Mononuclear cell (primary cell): ENCODE data around the gene DYNLRB2. TPM values are rescaled to one million over a fixed set of nuclear protein-coding genes. Genes with fewer than 3 reads are reported as not detected.

ENCODE experiments used
- H3K27me3 ChIP-seq: 2 replicates; pipeline ENCODE4 v1.6.0; 2011; ENCODE audit warnings: low read length, control low read depth; ENCODE audit not compliant: insufficient read depth
- H3K4me1 ChIP-seq: 2 replicates; pipeline ENCODE4 v1.5.1; 2011; ENCODE audit warnings: mild to moderate bottlenecking, low read length, control low read depth; ENCODE audit not compliant: insufficient read depth
- H3K4me3 ChIP-seq: 2 replicates; pipeline ENCODE4 v1.5.1; 2011; ENCODE audit warnings: mild to moderate bottlenecking, low read length, moderate library complexity
- H3K9me3 ChIP-seq: 2 replicates; pipeline ENCODE4 v1.5.1; 2011; ENCODE audit warnings: low read depth, mild to moderate bottlenecking, control low read depth, low read length
- total RNA-seq: library from RNA; depleted of rRNA; stranded (reverse); fragments of >200 nt; gene quantifications from one replicate; pipeline ENCODE4 v1.2.3, GENCODE V29; 2012

The DYNLRB2 gene
- total RNA-seq, 1 donor: not detected

DNA sequence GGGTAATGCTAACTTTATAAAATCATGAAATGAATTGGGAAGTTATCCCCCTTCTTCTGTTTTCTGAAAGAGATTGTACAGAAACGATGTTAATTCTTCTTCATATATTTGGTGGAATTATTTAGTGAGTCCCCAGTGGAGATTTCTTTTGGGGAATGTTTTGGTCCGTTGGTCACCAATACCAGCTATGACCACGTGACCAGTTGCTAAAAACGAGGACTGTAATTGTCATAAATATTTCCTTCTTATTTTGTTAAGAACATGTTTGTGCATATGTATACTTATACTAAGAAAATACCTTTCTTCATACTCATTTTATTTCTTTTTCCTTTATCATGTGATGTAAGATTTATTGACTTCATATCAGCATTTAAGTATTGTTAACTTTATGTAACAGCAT, 10.3 kb upstream of the DYNLRB2 start:
- H3K4me1 ChIP-seq: no peaks in the 10 kb centered on the region
- H3K4me3 ChIP-seq: no peak overlapping the region
- H3K27me3 ChIP-seq: peaks cover 8% of the 10 kb centered on the region
- H3K9me3 ChIP-seq: no peaks in the 10 kb centered on the region

GRCh38 chr16:80536238-80536637, 4.6 kb upstream of the DYNLRB2 start:
- Histone ChIP-seq H3K9me3 (no peaks in the 10 kb centered on the region), H3K27me3 (peaks cover 6% of the 10 kb centered on the region), H3K4me1 (peaks cover 9% of the 10 kb centered on the region), H3K4me3 (no peak overlapping the region)

- no peaks in the 10 kb centered on the region for H3K27me3 ChIP-seq
- peak overlapping the region; percentile 67 for H3K4me3 ChIP-seq
- H3K9me3 ChIP-seq: no peaks in the 10 kb centered on the region
- H3K4me1 ChIP-seq: peaks cover 10% of the 10 kb centered on the region
Measured at GRCh38 chr16:80541306-80541694, 507 bp downstream of the DYNLRB2 start.

GRCh38 chr16:80543162-80543561, 2.4 kb downstream of the DYNLRB2 start:
- H3K9me3 ChIP-seq: no peaks in the 10 kb centered on the region
- H3K27me3 ChIP-seq: no peaks in the 10 kb centered on the region
- peaks cover 10% of the 10 kb centered on the region for H3K4me1 ChIP-seq
- H3K4me3 ChIP-seq: no peak overlapping the region

DNA sequence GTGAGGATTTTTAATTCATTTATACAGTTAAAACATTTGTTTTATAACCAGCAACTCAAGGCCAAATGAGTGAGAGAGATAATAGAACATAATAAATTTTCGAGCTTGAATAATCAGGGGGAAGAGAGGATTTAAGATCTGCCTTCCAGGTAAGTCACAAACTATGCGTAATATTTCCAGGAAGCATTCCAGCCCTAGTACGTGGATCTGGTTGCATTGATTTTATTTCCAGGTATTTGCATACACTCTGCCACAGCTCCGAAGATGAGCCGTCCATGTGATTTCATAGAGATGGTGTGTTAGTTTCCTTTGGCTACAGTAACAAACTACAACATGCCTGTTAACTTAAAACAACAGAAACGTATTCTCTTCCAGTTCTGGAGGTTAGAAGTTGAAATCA, 3.5 kb downstream of the DYNLRB2 start:
- Histone ChIP-seq H3K4me1 (peaks cover 10% of the 10 kb centered on the region), H3K27me3 (no peaks in the 10 kb centered on the region)

GRCh38 chr16:80546249-80546648, 5.5 kb downstream of the DYNLRB2 start:
- H3K4me3 ChIP-seq: no peak overlapping the region
- H3K4me1 ChIP-seq: peaks cover 1% of the 10 kb centered on the region

More for the DNA sequence above, 3.5 kb downstream of the DYNLRB2 start:
- Histone ChIP-seq H3K9me3 (no peaks in the 10 kb centered on the region), H3K4me3 (no peak overlapping the region)

GRCh38 chr16:80547145-80547544, 6.4 kb downstream of the DYNLRB2 start:
- Histone ChIP-seq H3K27me3 (no peaks in the 10 kb centered on the region), H3K4me1 (no peaks in the 10 kb centered on the region), H3K4me3 (no peak overlapping the region), H3K9me3 (no peaks in the 10 kb centered on the region)

More at GRCh38 chr16:80546249-80546648, 5.5 kb downstream of the DYNLRB2 start:
- Histone ChIP-seq H3K27me3 (no peaks in the 10 kb centered on the region), H3K9me3 (no peaks in the 10 kb centered on the region)

DNA sequence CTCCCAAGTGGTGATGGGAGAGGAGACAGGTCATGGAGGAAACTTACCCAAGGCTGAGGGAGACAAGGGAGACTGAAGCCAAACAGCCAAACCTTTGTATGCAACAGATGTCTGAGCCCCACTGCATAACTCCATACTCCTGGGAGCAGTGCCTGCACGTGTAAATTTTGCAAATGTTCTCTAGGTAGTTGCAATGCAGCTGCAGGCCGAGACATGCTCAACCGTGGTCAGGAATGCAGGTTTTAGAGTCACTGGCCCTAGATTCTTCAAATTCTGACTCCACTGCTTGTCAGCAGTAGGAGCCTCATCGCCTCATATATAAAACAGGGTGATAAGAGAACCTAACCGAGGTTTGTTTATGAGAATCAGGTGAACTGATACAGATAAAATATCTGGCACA, 11.5 kb downstream of the DYNLRB2 start:
- H3K9me3 ChIP-seq: no peaks in the 10 kb centered on the region

GRCh38 chr16:80554033-80554432, 13.2 kb downstream of the DYNLRB2 start:
- Histone ChIP-seq H3K9me3 (no peaks in the 10 kb centered on the region), H3K27me3 (no peaks in the 10 kb centered on the region), H3K4me1 (peaks cover 12% of the 10 kb centered on the region), H3K4me3 (no peak overlapping the region)

More for the DNA sequence above, 11.5 kb downstream of the DYNLRB2 start:
- peaks cover 12% of the 10 kb centered on the region for H3K4me1 ChIP-seq
- no peak overlapping the region for H3K4me3 ChIP-seq
- no peaks in the 10 kb centered on the region for H3K27me3 ChIP-seq

DNA sequence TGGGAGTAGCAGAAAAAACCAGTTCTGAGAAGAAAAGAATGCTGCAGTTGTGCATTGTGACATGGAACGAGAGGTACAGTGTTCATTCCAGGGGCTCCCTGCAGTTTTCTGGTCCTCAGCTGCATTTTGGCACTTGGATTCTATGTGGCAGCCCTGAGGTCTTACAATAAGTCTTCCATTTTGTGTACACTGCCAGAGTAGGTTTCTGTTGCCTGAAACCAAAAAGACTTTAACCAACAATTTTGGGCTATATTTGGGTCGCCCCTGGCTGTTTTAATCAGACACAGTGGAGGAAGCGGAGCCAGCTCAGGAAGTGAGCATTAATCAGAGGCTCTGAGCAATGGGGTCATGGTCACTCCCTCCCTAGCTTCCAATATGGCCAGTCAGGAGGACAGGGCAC, 15.7 kb downstream of the DYNLRB2 start:
- no peaks in the 10 kb centered on the region for H3K27me3 ChIP-seq
- H3K4me1 ChIP-seq: peaks cover 12% of the 10 kb centered on the region
- H3K4me3 ChIP-seq: no peak overlapping the region
- no peaks in the 10 kb centered on the region for H3K9me3 ChIP-seq

- Histone ChIP-seq H3K9me3 (no peaks in the 10 kb centered on the region), H3K4me1 (peaks cover 12% of the 10 kb centered on the region), H3K27me3 (no peaks in the 10 kb centered on the region), H3K4me3 (no peak overlapping the region)
Measured at GRCh38 chr16:80557037-80557436, 16.2 kb downstream of the DYNLRB2 start.

DNA sequence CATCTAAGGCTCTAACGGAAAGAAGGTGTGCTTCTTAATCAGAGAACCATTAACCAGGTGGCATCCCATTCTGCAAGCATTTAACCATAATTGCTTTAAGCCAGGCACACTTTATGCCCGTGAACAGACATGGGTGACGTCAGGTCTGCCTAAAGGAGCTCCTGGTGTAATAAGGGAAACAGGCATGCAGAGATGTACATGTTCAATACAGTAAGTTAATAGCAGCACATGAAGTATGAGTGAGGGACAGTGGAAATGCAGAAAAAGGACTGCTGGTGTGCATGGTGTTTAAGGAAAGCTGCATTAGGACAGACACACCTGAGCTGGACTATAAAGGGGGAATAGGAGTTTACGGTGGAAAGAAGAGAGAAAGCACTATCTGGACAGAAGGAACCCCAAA, 18.6 kb downstream of the DYNLRB2 start:
- Histone ChIP-seq H3K4me3 (no peak overlapping the region), H3K27me3 (no peaks in the 10 kb centered on the region)

GRCh38 chr16:80563066-80563465, 22.3 kb downstream of the DYNLRB2 start:
- Histone ChIP-seq H3K27me3 (no peaks in the 10 kb centered on the region), H3K4me3 (no peak overlapping the region), H3K9me3 (no peaks in the 10 kb centered on the region), H3K4me1 (peaks cover 9% of the 10 kb centered on the region)

More for the DNA sequence above, 18.6 kb downstream of the DYNLRB2 start:
- Histone ChIP-seq H3K4me1 (peaks cover 7% of the 10 kb centered on the region), H3K9me3 (no peaks in the 10 kb centered on the region)

DNA sequence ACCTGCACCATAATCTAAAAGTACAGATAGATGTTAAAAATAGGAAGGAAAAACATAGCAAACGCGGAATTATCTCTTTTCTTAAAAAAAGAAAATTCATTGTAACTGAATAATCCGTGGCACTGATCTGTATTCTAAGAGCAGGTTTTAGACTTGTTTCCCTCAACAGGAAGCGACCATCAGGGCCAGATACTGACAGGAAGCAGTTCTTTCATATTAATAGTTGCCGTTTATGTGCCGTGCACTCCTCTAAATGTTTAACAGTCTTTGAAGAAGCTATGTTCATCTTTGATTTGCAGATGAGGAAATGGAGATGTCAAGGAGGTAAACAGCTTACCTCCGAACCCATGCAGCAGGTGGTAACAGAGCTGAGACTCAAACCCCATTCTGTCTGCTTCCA, 23.6 kb downstream of the DYNLRB2 start:
- Histone ChIP-seq H3K27me3 (no peaks in the 10 kb centered on the region), H3K4me1 (peaks cover 16% of the 10 kb centered on the region), H3K9me3 (no peaks in the 10 kb centered on the region), H3K4me3 (no peak overlapping the region)

GRCh38 chr16:80569440-80570105, 28.8 kb downstream of the DYNLRB2 start:
- H3K4me3 ChIP-seq: no peak overlapping the region
- no peaks in the 10 kb centered on the region for H3K27me3 ChIP-seq
- H3K4me1 ChIP-seq: peaks cover 12% of the 10 kb centered on the region
- no peaks in the 10 kb centered on the region for H3K9me3 ChIP-seq

DNA sequence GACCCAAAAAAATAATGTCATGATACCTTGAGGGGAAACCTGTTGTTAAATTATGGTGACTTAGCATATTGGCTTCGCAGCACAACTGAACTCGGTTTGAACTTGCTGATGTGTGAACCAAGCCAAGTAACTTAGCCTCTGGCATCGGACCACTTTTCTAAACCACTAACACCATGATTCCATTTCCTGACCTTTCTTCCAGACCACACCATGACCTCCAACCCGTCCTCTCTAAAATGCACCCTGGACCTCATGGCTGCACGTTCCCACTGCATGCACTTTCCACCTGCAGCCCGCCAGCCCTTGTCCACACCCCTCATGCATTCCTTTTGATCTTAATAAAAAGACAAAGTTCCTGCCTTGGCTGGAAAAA, 29.3 kb downstream of the DYNLRB2 start:
- Histone ChIP-seq H3K4me3 (no peak overlapping the region), H3K27me3 (no peaks in the 10 kb centered on the region), H3K9me3 (no peaks in the 10 kb centered on the region), H3K4me1 (peaks cover 8% of the 10 kb centered on the region)
